ENCODE measurements around the gene ZFYVE26.

GRCh38 chr14:67806246-67806645, 10.1 kb downstream of the ZFYVE26 start:
- TF ChIP-seq EP300 (IDR thresholded peaks at IDR 0.05; ENCODE audit: low read depth) (no peak), POLR2A (IDR thresholded peaks at IDR 0.05) (no peak)
